Smooth muscle cell (in vitro differentiated cells): ENCODE measurements around the gene NOL9. TPM values are rescaled to one million over a fixed set of nuclear protein-coding genes. Genes with fewer than 3 reads are reported as not detected.

Experiments used
- DNase-seq: peaks from one replicate; lab custom pipeline; 2025; ENCODE audit not compliant: unreplicated experiment; lab: John Stamatoyannopoulos, UW
- H2AFZ ChIP-seq: fragments of 200-600 bp; sonication (generic); 2 replicates; pipeline ENCODE4 v1.6.0; 2016; ENCODE audit warnings: antibody characterized with exemption, low read depth, mild to moderate bottlenecking
- H3F3A ChIP-seq: fragments of 200-600 bp; sonication (generic); 2 replicates; pipeline ENCODE4 v1.6.0; 2017; ENCODE audit warnings: antibody characterized with exemption, low read depth
- H3K27ac ChIP-seq: fragments of 200-600 bp; sonication (generic); 2 replicates; pipeline ENCODE4 v1.5.1; 2016; ENCODE audit warnings: low read depth, mild to moderate bottlenecking
- H3K27me3 ChIP-seq: fragments of 200-600 bp; sonication (generic); 2 replicates; pipeline ENCODE4 v1.6.1; 2016; ENCODE audit warnings: low read depth, mild to moderate bottlenecking
- H3K36me3 ChIP-seq: fragments of 200-600 bp; sonication (generic); 2 replicates; pipeline ENCODE4 v1.5.1; 2016; ENCODE audit warnings: low read depth
- H3K4me1 ChIP-seq: fragments of 200-600 bp; sonication (generic); 2 replicates; pipeline ENCODE4 v1.5.1; 2016; ENCODE audit warnings: low read depth
- H3K4me2 ChIP-seq: fragments of 200-600 bp; sonication (generic); 2 replicates; pipeline ENCODE4 v1.6.0; 2016; ENCODE audit warnings: mild to moderate bottlenecking
- H3K4me3 ChIP-seq: fragments of 200-600 bp; sonication (generic); 2 replicates; pipeline ENCODE4 v1.5.1; 2016; ENCODE audit warnings: mild to moderate bottlenecking
- H3K79me2 ChIP-seq: fragments of 200-600 bp; sonication (generic); 2 replicates; pipeline ENCODE4 v1.6.0; 2016; ENCODE audit warnings: low read depth, mild to moderate bottlenecking
- H3K9ac ChIP-seq: fragments of 200-600 bp; sonication (generic); 2 replicates; pipeline ENCODE4 v1.6.0; 2016; ENCODE audit warnings: low read depth
- H3K9me3 ChIP-seq: fragments of 200-600 bp; sonication (generic); replicated peaks from 2 replicates; pipeline ENCODE4 v1.5.1; 2016; ENCODE audit warnings: low read depth
- H4K20me1 ChIP-seq: fragments of 200-600 bp; sonication (generic); 2 replicates; pipeline ENCODE4 v1.6.0; 2016; ENCODE audit warnings: low read depth
- WGBS: methylation state at CpG from one replicate; pipeline ENCODE4 v1.1.7; 2016; ENCODE audit warnings: low lambda C conversion rate; 5-methylcytosine and 5-hydroxymethylcytosine counted together
- polyA plus RNA-seq: library from polyadenylated mRNA; unstranded; fragments of >200 nt; fragmentation: Nextera tagmentation; extraction: Ambion mirVana; gene quantifications from 2 replicates; pipeline ENCODE4 v1.2.1, GENCODE V29; 2016
- total RNA-seq: library from RNA; depleted of rRNA; stranded (reverse); fragments of >200 nt; gene quantifications from 2 replicates; pipeline ENCODE4 v1.2.3, GENCODE V29; 2014
- TF ChIP-seq, protein P1 (sequence below): fragments of 200-600 bp; sonication (generic); IDR thresholded peaks from 2 replicates; pipeline ENCODE4 v1.5.1; 2017; ENCODE audit warnings: borderline replicate concordance, mild to moderate bottlenecking, antibody characterized with exemption; ENCODE audit not compliant: insufficient read depth, poor library complexity, severe bottlenecking

NOL9 gene
- total and polyA plus RNA-seq, 2 experiments from 2014 or later, result 8.1 to 12.0 TPM

DNA sequence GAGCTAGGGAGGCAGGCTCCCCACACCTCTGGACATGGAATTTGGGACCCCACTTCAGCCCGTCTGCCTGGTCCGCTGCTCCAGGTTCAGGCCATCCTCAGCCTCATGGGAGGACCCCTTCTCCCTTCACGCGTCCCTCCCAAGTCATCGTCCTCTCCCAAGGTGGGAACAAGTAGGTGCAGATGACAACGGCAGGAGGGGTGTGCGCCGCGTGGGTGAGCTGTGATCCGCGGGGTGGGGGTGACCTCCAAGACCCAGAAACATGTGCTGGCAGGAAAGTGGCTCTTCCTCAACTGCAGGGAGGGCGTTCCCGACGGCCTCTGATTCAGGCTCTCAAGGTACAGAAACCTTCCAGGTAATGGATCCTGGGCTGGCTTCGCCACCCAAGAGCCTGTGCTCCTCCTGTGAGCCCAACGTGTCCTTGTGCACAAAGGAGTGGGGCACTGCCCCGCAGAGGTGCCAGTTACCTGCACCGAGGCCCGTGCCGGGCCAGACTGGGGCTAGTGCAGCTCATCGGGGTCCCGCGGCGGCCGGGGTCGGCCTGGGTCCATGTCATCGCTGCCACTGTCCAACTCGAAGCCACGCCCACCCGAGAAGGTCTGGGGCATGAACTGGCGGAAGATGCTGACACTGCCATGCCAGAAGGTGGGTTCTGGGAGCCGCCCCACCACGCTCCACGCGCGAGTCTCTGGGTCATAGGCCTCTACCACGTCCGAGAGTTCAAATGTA is 38.7 kb upstream of the NOL9 start:
- no peak overlapping the region for H3K27ac ChIP-seq
- DNase-seq, result no peak
- H2AFZ ChIP-seq, result no peak overlapping the region
- H3K79me2 ChIP-seq, result peaks cover 10% of the 10 kb centered on the region
- H3K27me3 ChIP-seq, result no peaks in the 10 kb centered on the region
- H3F3A ChIP-seq, result no peaks in the 10 kb centered on the region
- TF ChIP-seq, protein P1, sequence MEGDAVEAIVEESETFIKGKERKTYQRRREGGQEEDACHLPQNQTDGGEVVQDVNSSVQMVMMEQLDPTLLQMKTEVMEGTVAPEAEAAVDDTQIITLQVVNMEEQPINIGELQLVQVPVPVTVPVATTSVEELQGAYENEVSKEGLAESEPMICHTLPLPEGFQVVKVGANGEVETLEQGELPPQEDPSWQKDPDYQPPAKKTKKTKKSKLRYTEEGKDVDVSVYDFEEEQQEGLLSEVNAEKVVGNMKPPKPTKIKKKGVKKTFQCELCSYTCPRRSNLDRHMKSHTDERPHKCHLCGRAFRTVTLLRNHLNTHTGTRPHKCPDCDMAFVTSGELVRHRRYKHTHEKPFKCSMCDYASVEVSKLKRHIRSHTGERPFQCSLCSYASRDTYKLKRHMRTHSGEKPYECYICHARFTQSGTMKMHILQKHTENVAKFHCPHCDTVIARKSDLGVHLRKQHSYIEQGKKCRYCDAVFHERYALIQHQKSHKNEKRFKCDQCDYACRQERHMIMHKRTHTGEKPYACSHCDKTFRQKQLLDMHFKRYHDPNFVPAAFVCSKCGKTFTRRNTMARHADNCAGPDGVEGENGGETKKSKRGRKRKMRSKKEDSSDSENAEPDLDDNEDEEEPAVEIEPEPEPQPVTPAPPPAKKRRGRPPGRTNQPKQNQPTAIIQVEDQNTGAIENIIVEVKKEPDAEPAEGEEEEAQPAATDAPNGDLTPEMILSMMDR, result no peak
- no peaks in the 10 kb centered on the region for H3K4me1 ChIP-seq
- H3K9ac ChIP-seq, result no peak overlapping the region
- H3K4me2 ChIP-seq, result no peak overlapping the region
- H4K20me1 ChIP-seq, result peaks cover 57% of the 10 kb centered on the region
- WGBS, result 98% methylated on average over 36 of the region's 38 CpGs
- no peaks in the 10 kb centered on the region for H3K36me3 ChIP-seq
- no peak overlapping the region for H3K4me3 ChIP-seq
- no peaks in the 10 kb centered on the region for H3K9me3 ChIP-seq

DNA sequence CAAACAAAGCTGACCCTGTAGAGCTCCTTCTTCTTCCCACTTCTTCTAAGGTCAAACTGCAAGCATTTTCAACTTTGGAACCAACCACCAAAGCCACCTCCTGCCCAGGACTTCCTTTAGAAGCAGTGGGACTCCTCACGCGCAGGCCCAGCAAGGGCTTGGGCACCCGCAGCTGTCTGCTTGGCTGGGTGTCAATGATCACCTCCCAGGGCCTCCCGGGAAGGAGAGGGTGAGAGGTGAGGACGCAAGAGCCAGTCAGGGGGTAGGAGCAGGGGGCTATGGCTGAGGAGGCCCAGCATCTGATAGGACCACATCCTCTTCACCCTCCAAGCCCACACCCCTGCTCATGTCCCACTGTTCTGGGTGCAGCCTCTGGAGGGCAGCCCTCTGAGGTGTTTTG is 38.1 kb upstream of the NOL9 start:
- TF ChIP-seq, protein P1, result no peak
- 59% methylated on average over 5 of the region's 5 CpGs for WGBS
- Histone ChIP-seq H4K20me1 (peaks cover 51% of the 10 kb centered on the region), H3K9me3 (no peaks in the 10 kb centered on the region), H3K27me3 (no peaks in the 10 kb centered on the region), H3K36me3 (no peaks in the 10 kb centered on the region), H3K4me2 (no peak overlapping the region), H3K27ac (no peak overlapping the region), H3K79me2 (peaks cover 5% of the 10 kb centered on the region), H3K9ac (no peak overlapping the region), H3F3A (no peaks in the 10 kb centered on the region), H3K4me1 (no peaks in the 10 kb centered on the region), H3K4me3 (no peak overlapping the region), H2AFZ (no peak overlapping the region)
- DNase-seq, result no peak

DNA sequence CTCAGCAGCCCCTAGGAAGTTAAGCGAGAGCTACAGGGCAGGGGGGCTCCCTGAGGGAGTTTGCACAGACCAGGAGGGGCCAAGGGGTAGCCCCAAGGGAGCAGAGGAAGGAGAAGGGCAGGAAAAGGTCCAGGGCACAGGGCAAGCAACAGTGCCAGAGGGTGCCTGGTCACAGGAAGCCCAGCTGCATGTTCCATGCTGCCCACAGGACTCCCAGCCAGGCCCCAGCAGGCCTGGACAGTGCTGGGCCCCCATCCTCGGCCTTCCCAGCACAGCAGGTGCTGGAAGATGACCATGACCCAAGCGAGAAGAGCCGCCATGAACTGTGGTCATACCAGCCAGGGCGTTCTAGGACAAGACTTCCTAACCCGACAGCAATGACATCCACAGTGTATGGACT is 37.3 kb upstream of the NOL9 start:
- Histone ChIP-seq H3K27ac (no peak overlapping the region), H3K27me3 (no peaks in the 10 kb centered on the region), H3F3A (no peaks in the 10 kb centered on the region), H2AFZ (no peak overlapping the region), H3K4me2 (no peak overlapping the region), H3K9ac (no peak overlapping the region), H3K9me3 (no peaks in the 10 kb centered on the region), H3K4me3 (no peak overlapping the region), H3K4me1 (no peaks in the 10 kb centered on the region), H4K20me1 (peaks cover 43% of the 10 kb centered on the region), H3K79me2 (peaks cover 2% of the 10 kb centered on the region), H3K36me3 (no peaks in the 10 kb centered on the region)
- WGBS, result 84% methylated on average over 6 of the region's 6 CpGs
- no peak for DNase-seq
- TF ChIP-seq, protein P1, result no peak

DNA sequence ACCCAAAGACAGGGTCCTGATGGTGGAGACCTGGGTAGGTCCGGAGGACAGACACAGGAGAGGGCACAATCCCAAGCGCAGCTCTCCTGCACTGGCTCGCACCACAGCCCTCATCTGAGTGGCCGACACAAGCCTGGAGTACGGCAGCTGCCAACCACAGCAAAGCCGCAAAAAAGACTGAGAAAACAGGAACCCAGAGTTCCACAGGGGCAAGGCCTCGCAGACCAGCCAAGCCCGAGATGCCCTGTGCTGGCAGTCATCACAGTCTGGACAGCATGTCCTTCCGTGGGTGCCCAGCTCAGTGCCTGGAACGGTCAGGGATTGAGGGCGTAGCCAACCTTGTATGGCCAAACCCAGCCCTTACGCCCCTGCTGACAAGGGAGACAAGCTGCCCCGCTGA is 36.9 kb upstream of the NOL9 start:
- Histone ChIP-seq H3K4me3 (no peak overlapping the region), H4K20me1 (peaks cover 39% of the 10 kb centered on the region), H3K27me3 (no peaks in the 10 kb centered on the region), H3K79me2 (no peaks in the 10 kb centered on the region), H3K27ac (no peak overlapping the region), H3K9ac (no peak overlapping the region), H2AFZ (no peak overlapping the region), H3K4me2 (no peak overlapping the region), H3K9me3 (no peaks in the 10 kb centered on the region), H3K36me3 (no peaks in the 10 kb centered on the region), H3K4me1 (no peaks in the 10 kb centered on the region), H3F3A (no peaks in the 10 kb centered on the region)
- WGBS, result 96% methylated on average over 13 of the region's 13 CpGs
- TF ChIP-seq, protein P1, result no peak
- DNase-seq, result no peak
